ENCODE results near the gene SLC2A1. TPM values are rescaled to one million over a fixed set of nuclear protein-coding genes. Genes with fewer than 3 reads are reported as not detected.

Gene SLC2A1
- total and polyA plus RNA-seq, 9 of the 15 experiments (the other 6 are each of a cell fraction or from before 2014, with no cell fraction given), result 12.6 to 153 (median 48.0) TPM

- no peak for TF ChIP-seq ETV5 (CRISPR knock-in tag; IDR thresholded peaks at IDR 0.05; ENCODE audit: low read depth)
- no peak for TF ChIP-seq ZNF354B (CRISPR knock-in tag; IDR thresholded peaks at IDR 0.05)
- no peak for TF ChIP-seq ZZZ3 (IDR thresholded peaks at IDR 0.05)
- no peak for TF ChIP-seq HOXB6 (CRISPR knock-in tag; IDR thresholded peaks at IDR 0.05; ENCODE audit: borderline replicate concordance)
- TF ChIP-seq ZBTB2 (IDR thresholded peaks at IDR 0.05), result no peak
- TF ChIP-seq TEAD4 (IDR thresholded peaks at IDR 0.05; ENCODE audit: low read length), result no peak
- TF ChIP-seq TEAD4 (CRISPR knock-in tag; IDR thresholded peaks at IDR 0.05; ENCODE audit: borderline replicate concordance), result no peak
- TF ChIP-seq ZNF780A (CRISPR knock-in tag; IDR thresholded peaks at IDR 0.05), result no peak
- no peak for TF ChIP-seq CAMTA2 (CRISPR knock-in tag; conservative IDR thresholded peaks at IDR 0.05)
- no peak for TF ChIP-seq MEF2D (tag; conservative IDR thresholded peaks at IDR 0.05; ENCODE audit: low read depth)
- no peak for TF ChIP-seq NFYB (IDR thresholded peaks at IDR 0.05; ENCODE audit: extremely low read depth, insufficient read length)
- TF ChIP-seq POLR2A (conservative IDR thresholded peaks at IDR 0.05), result 0 out of 2 replicates have a peak, but pooled peaks have one; percentile 22
- TF ChIP-seq E2F3 (CRISPR knock-in tag; IDR thresholded peaks at IDR 0.05), result no peak
- TF ChIP-seq SFPQ (IDR thresholded peaks at IDR 0.05; ENCODE audit: low read depth, low read length), result no peak
- TF ChIP-seq NELFE (IDR thresholded peaks at IDR 0.05; ENCODE audit: insufficient read depth, insufficient read length), result no peak
- TF ChIP-seq, protein P1, sequence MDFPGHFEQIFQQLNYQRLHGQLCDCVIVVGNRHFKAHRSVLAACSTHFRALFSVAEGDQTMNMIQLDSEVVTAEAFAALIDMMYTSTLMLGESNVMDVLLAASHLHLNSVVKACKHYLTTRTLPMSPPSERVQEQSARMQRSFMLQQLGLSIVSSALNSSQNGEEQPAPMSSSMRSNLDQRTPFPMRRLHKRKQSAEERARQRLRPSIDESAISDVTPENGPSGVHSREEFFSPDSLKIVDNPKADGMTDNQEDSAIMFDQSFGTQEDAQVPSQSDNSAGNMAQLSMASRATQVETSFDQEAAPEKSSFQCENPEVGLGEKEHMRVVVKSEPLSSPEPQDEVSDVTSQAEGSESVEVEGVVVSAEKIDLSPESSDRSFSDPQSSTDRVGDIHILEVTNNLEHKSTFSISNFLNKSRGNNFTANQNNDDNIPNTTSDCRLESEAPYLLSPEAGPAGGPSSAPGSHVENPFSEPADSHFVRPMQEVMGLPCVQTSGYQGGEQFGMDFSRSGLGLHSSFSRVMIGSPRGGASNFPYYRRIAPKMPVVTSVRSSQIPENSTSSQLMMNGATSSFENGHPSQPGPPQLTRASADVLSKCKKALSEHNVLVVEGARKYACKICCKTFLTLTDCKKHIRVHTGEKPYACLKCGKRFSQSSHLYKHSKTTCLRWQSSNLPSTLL (IDR thresholded peaks at IDR 0.05), result no peak
- no peak for TF ChIP-seq ZNF75A (CRISPR knock-in tag; IDR thresholded peaks at IDR 0.05)
Observed at GRCh38 chr1:42947965-42948732, 10.5 kb downstream of the SLC2A1 start (continued).
